GM19025 (cell line): Measurements from ENCODE around the gene SEC31A.
"Not testable (repeated sequence)": the region's sequence is repeated elsewhere in the genome, so short reads cannot be mapped to it uniquely, and the experiment has no call there.

Experiments used
- ATAC-seq: cut with Tn5 transposase; IDR thresholded peaks from one replicate; pipeline ENCODE4 v1.9.1; 2021; ENCODE audit warnings: mild to moderate bottlenecking, low read depth, moderate library complexity; ENCODE audit not compliant: unreplicated experiment

Gene SEC31A, protein sequence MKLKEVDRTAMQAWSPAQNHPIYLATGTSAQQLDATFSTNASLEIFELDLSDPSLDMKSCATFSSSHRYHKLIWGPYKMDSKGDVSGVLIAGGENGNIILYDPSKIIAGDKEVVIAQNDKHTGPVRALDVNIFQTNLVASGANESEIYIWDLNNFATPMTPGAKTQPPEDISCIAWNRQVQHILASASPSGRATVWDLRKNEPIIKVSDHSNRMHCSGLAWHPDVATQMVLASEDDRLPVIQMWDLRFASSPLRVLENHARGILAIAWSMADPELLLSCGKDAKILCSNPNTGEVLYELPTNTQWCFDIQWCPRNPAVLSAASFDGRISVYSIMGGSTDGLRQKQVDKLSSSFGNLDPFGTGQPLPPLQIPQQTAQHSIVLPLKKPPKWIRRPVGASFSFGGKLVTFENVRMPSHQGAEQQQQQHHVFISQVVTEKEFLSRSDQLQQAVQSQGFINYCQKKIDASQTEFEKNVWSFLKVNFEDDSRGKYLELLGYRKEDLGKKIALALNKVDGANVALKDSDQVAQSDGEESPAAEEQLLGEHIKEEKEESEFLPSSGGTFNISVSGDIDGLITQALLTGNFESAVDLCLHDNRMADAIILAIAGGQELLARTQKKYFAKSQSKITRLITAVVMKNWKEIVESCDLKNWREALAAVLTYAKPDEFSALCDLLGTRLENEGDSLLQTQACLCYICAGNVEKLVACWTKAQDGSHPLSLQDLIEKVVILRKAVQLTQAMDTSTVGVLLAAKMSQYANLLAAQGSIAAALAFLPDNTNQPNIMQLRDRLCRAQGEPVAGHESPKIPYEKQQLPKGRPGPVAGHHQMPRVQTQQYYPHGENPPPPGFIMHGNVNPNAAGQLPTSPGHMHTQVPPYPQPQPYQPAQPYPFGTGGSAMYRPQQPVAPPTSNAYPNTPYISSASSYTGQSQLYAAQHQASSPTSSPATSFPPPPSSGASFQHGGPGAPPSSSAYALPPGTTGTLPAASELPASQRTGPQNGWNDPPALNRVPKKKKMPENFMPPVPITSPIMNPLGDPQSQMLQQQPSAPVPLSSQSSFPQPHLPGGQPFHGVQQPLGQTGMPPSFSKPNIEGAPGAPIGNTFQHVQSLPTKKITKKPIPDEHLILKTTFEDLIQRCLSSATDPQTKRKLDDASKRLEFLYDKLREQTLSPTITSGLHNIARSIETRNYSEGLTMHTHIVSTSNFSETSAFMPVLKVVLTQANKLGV

DNA sequence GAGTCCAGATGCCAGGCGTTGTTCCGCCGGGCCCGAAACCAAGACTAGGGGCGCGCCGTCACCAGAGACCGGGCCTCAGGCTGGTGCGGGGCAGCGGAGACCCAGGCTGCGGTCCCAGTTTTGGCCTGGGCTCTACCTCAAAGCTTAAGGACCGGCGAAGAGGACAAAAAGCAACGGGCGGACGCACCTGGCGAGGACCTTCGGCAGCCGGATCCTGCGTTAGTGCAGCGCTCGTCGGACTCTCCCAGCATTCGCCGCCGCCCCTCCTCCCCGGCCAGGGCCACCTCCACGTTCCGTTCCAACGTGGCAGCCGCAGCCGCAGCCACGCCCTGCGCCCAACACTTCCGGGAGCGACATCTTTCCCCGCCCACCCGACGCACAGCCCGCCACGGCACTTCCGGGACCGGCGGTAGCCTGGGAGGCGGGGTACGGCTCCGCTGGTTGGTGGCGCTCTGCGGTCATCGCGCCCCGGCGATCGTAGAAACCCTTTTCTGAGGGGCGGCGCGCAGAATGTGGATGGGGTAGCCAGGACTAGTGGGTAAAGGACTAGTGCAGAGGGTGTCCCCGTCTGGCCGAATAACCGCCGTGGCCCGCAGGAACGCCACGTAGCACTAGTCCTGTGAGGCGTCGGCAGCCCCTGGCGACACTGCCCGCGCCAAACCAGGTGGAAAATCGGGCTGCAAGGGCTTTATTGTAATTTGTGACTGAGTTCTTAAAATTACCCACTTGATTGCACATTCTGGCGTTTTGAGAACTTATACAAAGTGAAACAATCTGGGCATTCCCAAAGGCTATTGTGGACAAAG lies at the start of gene SEC31A:
TSS of gene SEC31A (minus strand) at position 253 of the 806 bp plus-strand sequence. CDS start 9,217 bp downstream, outside the sequence.
- ATAC-seq, result peak; percentile 93

DNA sequence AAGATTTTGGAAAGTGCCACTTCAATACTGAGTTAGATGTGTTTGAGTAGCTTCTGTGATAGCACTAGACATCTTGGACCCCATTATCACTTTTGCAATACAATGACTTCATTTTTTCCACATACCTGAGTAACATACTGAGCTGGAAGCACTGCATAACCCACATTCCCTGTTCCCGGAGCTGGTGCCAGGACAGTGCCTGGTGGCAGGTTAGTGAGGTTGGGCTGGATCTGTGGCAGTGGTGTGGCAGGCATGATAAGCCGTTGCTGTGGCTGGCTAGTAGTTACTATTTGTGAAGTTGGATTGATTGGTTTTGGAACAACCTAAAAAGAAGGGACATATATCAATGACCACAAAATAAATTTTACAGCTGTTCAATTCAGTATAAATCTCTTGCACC lies 48.5 kb upstream of the SEC31A start:
- ATAC-seq, result no peak

DNA sequence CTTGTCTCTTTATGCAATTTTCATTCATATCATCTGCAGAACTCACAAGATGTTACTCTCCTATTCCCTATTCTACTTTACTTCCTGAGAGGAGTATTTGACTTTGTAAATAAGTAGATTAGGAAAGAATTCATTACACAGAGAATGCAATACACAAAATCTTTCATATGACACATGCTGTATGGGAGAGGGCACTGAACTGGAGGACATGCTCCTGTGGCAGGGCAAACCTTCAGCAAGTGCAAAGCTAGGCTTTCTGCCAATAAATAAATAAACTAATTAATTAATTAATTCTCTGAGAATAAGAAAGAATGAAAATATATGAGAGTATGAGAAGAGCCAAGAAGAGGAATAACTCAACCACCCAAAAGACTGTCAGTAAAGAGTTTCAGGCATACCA lies 43.5 kb upstream of the SEC31A start:
- no peak for ATAC-seq

DNA sequence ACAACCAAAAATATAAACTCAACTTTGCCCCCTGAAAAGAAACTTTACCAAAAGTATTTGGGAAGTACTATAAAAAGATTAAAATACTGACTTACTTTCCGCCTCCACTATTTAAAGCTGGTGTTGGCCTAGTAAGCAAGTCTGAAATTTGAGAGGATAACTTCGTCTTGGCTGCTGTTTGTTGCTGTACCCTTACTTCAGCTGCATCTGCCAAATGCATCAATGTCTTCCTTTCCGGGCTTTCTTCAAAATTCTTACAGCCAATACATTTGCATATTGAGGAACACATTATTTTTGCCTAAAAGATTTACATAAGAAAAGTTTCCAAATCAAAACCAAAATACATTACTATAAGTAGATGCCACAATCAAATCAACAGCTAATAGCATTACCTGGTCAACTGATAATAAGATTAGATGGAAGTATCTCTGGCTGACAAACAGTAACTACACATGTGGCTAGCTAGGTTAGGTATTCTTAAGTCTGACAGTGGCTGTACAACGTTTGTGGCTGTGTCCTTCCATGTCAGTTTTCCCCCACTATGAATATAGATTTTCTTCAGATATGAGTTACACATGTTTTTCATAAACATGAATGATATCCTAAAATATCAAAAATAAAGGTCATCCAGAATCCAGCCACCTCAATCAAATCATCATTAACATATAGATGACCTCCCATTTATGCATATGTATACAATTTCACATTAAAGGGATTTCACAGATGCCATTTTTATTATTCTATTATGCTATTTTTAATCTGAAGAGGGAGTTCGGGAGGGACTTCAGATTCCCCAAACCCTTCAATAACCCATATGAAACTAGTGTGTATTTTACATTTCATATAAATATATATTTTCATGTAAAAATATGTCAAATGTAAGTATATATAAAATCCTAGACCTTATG lies 40.1 kb upstream of the SEC31A start:
- no peak for ATAC-seq

DNA sequence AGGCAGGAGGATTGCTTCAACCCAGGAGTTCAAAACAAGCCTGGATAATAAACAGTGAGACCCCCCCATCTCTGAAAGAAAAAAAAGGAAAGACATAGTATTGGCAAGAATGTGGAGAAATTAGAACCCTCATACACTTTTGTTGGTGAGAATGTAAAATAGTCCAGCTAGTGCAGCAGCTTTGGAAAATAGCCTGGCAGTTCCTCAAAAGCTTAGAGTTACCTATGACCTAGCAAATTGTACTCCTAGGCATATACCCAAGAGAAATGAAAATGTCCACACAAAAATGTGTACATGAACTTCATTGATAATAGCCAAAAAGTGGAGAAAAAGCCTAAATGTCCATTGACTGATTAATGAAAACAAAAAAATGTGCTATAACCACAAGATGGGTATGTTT lies 30.8 kb upstream of the SEC31A start:
- no peak for ATAC-seq

GRCh38 chr4:82919386-82919785 lies 28.4 kb upstream of the SEC31A start:
- no peak for ATAC-seq

DNA sequence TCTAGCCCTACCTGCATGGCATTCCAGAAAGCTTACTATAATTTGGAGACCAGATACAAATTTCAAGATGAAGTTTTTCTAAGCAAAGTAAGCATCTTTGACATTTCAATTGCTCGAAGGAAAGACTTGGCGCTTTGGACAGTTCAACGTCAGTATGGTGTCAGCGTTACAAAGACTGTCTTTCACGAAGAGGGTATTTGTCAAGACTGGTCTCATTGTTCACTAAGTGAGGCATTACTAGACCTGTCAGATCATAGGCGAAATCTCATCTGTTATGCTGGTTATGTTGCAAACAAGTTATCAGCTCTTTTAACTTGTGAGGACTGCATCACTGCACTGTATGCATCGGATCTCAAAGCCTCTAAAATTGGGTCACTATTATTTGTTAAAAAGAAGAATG lies 27.1 kb upstream of the SEC31A start:
- no peak for ATAC-seq

DNA sequence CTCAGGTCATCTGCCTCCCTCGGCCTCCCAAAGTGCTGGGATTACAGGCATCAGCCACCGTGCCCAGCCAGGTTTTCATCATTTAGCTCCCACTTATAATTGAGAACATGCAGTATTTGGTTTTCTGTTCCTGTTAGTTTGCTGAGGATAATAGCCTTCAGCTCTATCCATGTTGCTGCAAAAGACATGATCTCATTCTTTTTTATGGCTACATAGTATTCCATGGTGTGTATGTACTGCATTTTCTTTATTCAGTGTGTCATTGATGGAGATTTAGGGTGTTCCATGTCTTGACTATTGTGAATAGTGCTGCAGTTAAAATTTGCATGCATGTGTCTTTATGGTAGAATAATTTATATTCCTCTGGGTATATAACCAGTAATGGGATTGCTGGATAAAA lies 23.0 kb upstream of the SEC31A start:
- not testable (repeated sequence) for ATAC-seq

DNA sequence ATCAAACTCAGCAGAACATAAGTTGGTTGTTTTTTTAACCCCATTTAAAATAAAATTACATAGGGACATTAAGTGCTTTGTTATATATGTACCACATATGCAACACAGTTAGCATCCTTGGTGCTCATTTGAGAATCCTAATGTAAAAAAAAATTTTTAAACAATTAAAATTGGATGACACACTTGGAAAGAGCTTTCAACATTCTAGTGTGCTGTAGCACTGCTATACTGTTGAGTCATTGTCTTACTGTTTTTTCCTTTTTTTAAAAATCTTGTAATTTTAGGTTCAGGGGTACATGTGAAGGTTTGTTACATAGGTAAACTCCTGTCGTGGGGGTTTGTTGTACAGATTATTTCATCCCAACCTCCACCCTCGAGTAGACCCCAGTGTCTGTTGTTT lies 22.4 kb upstream of the SEC31A start:
- ATAC-seq, result no peak

GRCh38 chr4:82909326-82909725 lies 18.4 kb upstream of the SEC31A start:
- no peak for ATAC-seq

DNA sequence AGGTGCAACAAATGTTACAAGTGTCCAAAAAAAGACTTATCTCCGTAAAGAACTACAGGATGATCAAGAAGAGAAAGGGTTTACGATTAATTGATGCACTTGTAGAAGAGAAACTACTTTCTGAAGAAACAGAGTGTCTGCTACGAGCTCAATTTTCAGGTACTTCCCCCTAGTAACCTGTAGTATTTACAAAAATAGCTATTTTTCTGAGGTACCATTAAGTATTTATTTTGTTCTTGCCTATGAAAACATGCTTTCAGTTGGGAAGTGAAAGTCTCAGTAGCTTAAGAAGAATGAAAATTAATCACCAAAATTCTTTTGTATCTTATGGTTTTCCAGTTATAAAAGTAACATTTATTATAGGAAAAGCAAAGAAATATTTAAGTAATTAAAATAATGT lies 15.5 kb upstream of the SEC31A start:
- ATAC-seq, result no peak

GRCh38 chr4:82905205-82905604 lies 14.3 kb upstream of the SEC31A start:
- ATAC-seq, result peak; percentile 33

DNA sequence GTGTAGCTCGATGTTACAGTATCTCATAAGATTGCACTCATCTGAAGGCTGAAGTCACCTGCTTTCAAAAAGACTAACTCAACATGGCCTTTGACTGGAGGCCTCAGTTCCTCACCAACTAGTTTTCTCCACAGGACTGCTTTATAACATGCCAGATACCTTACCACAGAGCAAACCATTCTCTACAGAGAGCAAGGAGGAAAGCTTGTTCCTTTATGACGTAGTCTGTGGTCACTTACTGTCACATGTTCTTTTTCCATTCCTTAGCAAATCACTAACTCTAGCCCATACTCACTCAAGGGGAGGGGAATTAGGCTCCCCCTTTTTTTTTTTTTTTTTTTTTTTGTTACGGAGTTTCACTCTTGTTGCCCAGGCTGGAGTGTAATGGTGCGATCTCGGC lies 12.8 kb upstream of the SEC31A start:
- ATAC-seq, result no peak

DNA sequence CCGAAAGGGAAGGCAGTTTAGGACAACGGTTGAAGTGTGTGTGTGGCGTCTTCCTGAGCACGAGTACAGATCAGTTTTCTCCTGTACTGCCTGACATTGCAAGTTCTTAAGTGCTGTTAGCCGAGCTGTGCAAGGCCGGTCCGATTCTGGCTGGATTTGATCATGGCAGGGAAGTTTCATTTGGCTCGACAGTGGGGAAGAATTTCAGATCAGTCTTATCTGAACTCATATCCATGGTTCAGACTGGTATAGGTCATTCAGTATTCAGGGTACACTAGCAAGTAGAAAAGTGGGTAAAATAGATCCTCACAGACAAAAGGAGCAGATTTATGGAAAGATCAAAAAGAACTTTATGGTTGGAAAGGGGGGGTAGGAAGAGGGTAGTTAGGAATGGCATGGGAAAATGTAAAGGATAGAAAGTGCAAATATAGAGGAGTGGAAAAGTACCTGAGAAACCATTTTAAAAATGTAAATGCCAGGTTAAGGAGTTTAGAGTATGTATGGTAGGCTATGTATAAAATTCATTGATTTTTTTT lies 10.3 kb upstream of the SEC31A start:
- no peak for ATAC-seq

DNA sequence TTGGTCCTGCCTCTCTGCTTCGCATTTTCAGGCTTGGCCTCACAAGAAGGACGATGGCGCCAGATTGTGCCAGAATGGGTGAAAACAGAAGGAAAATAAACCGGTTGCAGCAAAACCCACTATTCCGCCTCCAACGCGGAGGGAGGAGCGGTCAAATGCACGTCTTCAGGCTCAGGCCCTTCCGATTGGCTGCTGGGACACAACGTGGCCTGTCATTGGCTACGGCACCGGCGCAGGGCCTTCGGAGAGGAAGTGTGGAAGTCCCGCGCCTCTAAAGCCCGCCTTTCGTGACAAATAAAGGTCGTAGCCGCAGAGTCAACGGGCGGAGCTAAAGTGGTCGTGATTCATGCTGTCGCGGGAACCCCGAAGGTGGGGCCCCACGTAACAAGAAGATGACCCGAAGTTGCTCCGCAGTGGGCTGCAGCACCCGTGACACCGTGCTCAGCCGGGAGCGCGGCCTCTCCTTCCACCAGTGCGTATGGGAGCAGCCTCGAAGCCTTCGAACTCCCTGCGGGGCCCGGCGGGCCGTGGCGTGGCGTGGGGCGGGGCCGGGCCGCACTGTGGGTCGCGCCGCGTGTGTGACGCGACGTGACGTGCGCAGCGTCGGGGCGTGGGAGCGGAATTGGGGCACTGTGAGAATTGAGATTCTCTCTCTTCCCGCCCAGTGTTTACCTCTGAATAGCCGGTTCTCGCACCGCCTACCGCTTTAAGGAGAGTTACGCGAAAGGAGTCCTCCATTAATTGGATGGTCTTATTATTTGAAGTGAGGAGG lies 9.6 kb upstream of the SEC31A start, which contains the start of gene THAP9:
TSS of gene THAP9 (plus strand) at position 325 of the 772 bp plus-strand sequence. CDS start at position 393, 68 bp downstream.
- peak; percentile 89 for ATAC-seq

DNA sequence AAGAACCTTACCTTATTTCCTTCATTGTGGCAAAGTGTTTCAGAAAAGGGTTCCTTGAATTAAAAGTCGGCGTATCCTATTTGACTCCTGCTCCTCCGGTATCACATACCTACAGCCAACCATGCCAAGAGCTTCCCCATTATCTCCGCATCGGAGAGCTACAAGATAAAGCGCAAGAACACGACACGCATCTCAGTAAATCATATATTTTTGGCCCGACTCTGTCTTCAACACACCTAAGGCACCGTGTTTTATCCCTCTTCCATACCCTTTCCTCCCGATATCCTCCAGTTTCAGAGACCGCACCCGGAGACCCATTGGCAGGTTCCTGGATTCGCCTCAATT lies 9.1 kb upstream of the SEC31A start:
- no peak for ATAC-seq

DNA sequence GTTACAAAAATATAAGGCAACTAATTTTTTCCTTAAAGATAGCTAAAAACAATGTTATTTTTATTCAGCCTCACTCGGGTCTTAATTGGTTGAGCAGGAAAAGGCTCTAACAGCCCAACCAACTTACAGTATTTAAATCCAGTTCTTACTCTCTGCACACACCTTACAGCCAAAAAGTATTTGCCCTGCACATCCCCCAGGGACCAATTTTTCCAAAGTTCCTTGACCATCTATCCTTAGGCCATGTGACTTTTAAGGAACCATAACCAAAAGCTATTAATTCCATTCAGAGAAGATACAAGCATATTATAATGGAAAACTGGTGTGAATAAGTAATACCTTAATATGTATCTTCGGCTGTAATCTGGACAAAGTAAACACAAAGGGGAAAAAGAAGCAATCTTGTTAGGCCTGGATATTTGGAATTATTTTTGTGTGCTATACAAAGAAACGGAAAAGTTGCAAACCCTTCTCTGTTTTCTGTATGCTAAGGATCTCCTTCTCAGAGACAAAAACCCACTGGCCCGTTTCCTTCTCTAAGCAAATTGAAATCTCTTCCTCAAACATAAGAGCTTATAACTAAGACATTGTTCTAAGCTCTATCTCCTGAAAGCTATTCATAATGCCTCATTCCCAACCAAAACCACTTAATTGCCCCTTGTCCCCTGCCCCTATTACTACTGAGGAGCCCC lies 8.6 kb upstream of the SEC31A start:
- ATAC-seq, result no peak
